WERI-Rb-1 (cell line): Measurements from ENCODE around the gene KIF13A.
A peak's percentile ranks its signal among the peaks of the same experiment; 100 is the strongest.

Experiments used
- DNase-seq: peaks from one replicate; pipeline ENCODE4 v3.0.0-alpha.2; 2020
- H3K27ac ChIP-seq: fragments of 250-450 bp; sonication (Bioruptor Pico); 2 replicates; pipeline ENCODE4 v1.5.1; 2020; ENCODE audit warnings: mild to moderate bottlenecking, moderate library complexity
- H3K27me3 ChIP-seq: fragments of 250-450 bp; sonication (Bioruptor Pico); 2 replicates; pipeline ENCODE4 v1.5.1; 2021; ENCODE audit warnings: mild to moderate bottlenecking, low read depth, moderate library complexity; ENCODE audit not compliant: insufficient read depth, severe bottlenecking
- H3K36me3 ChIP-seq: fragments of 250-450 bp; sonication (Bioruptor Pico); 2 replicates; pipeline ENCODE4 v1.5.1; 2020; ENCODE audit warnings: mild to moderate bottlenecking, moderate library complexity
- H3K4me3 ChIP-seq: 2 replicates; pipeline ENCODE4 v1.5.1; 2011; ENCODE audit warnings: low read depth, mild to moderate bottlenecking, control low read depth, low read length
- H3K9me3 ChIP-seq: fragments of 250-450 bp; sonication (Bioruptor Pico); 2 replicates; pipeline ENCODE4 v1.5.1; 2021; ENCODE audit warnings: mild to moderate bottlenecking, moderate library complexity; ENCODE audit not compliant: severe bottlenecking
- CTCF ChIP-seq: IDR thresholded peaks from 2 replicates; pipeline ENCODE4 v1.5.1; 2011; ENCODE audit warnings: low read depth, mild to moderate bottlenecking, control low read depth, inconsistent platforms, low read length

Gene KIF13A

GRCh38 chr6:17826301-17826700 lies 161.1 kb downstream of the KIF13A start:
- Histone ChIP-seq H3K9me3 (no peaks in the 10 kb centered on the region), H3K36me3 (peaks cover 46% of the 10 kb centered on the region)
- no peak for TF ChIP-seq CTCF

GRCh38 chr6:17820055-17820454 lies 167.4 kb downstream of the KIF13A start:
- no peaks in the 10 kb centered on the region for H3K27me3 ChIP-seq
- no peak for TF ChIP-seq CTCF
- H3K4me3 ChIP-seq, result no peak overlapping the region
- DNase-seq, result peak; percentile 29
- H3K9me3 ChIP-seq, result no peaks in the 10 kb centered on the region
- peaks cover 6% of the 10 kb centered on the region for H3K36me3 ChIP-seq
- H3K27ac ChIP-seq, result no peak overlapping the region

More at GRCh38 chr6:17826301-17826700, 161.1 kb downstream of the KIF13A start:
- no peak for DNase-seq
- H3K27ac ChIP-seq, result no peak overlapping the region
- H3K4me3 ChIP-seq, result no peak overlapping the region
- H3K27me3 ChIP-seq, result no peaks in the 10 kb centered on the region

- TF ChIP-seq CTCF, result no peak
- Histone ChIP-seq H3K9me3 (no peaks in the 10 kb centered on the region), H3K27me3 (no peaks in the 10 kb centered on the region), H3K36me3 (peaks cover 3% of the 10 kb centered on the region), H3K4me3 (no peak overlapping the region), H3K27ac (no peak overlapping the region)
- DNase-seq, result no peak
These were observed 169.7 kb downstream of the KIF13A start for GRCh38 chr6:17817763-17818162.

- Histone ChIP-seq H3K27me3 (no peaks in the 10 kb centered on the region), H3K36me3 (peaks cover under 1% of the 10 kb centered on the region), H3K4me3 (no peak overlapping the region), H3K27ac (no peak overlapping the region), H3K9me3 (no peaks in the 10 kb centered on the region)
- no peak for TF ChIP-seq CTCF
- DNase-seq, result peak; percentile 38
These were observed 170.4 kb downstream of the KIF13A start for GRCh38 chr6:17816921-17817611.

GRCh38 chr6:17813542-17813941 lies 173.9 kb downstream of the KIF13A start:
- no peaks in the 10 kb centered on the region; the same call in 1 of the 2 replicates for H3K36me3 ChIP-seq
- TF ChIP-seq CTCF, result no peak
- DNase-seq, result no peak

GRCh38 chr6:17812311-17812710 lies 175.1 kb downstream of the KIF13A start:
- no peak for DNase-seq
- Histone ChIP-seq H3K27me3 (no peaks in the 10 kb centered on the region), H3K27ac (no peak overlapping the region), H3K36me3 (no peaks in the 10 kb centered on the region; the same call in none of the 2 replicates), H3K9me3 (peaks cover 3% of the 10 kb centered on the region), H3K4me3 (no peak overlapping the region)
- no peak for TF ChIP-seq CTCF

More at GRCh38 chr6:17813542-17813941, 173.9 kb downstream of the KIF13A start:
- Histone ChIP-seq H3K9me3 (no peaks in the 10 kb centered on the region), H3K27ac (no peak overlapping the region), H3K4me3 (no peak overlapping the region), H3K27me3 (no peaks in the 10 kb centered on the region)
